Stimulated activated naive CD4-positive, alpha-beta T cell (primary cell): Measurements from ENCODE around the gene PCP2.

Experiments
- DNase-seq, 6 experiments: peaks; one replicate each; lab custom pipeline; 2025; lab: John Stamatoyannopoulos, UW

Gene PCP2

GRCh38 chr19:7596211-7596937 lies 37.1 kb downstream of the PCP2 start:
- DNase-seq: peak in 1 of 6 experiments; percentile 17

GRCh38 chr19:7595466-7596133 lies 37.9 kb downstream of the PCP2 start, which contains the start of gene CAMSAP3:
Gene CAMSAP3, plus strand, starts transcription at chr19:7595863. Its CDS starts 140 bp downstream, at chr19:7596003.
- DNase-seq: peak; percentile 12 to 66 (median 35)

- no peak for DNase-seq
Observed at GRCh38 chr19:7590256-7590655, 43.3 kb downstream of the PCP2 start.

- no peak for DNase-seq
Observed at GRCh38 chr19:7589822-7590221, 43.7 kb downstream of the PCP2 start.

- no peak for DNase-seq
Observed at GRCh38 chr19:7582446-7582845, 51.1 kb downstream of the PCP2 start.
